Neural cell (in vitro differentiated cells): Measurements from ENCODE around the gene CERS3. TPM values are rescaled to one million over a fixed set of nuclear protein-coding genes. Genes with fewer than 3 reads are reported as not detected.

Experiments
- H2AFZ ChIP-seq: fragments of 200-600, 300-800 bp; sonication (generic), shearing (Covaris generic); 2 replicates; pipeline ENCODE4 v1.6.0; 2014; ENCODE audit warnings: low read depth, mild to moderate bottlenecking, antibody characterized with exemption, low read length, moderate library complexity
- H3F3A ChIP-seq: fragments of 200-600 bp; shearing (Covaris generic); 2 replicates; pipeline ENCODE4 v1.6.1; 2016; ENCODE audit warnings: mild to moderate bottlenecking, moderate library complexity, mixed read lengths, antibody characterized with exemption, low read length; ENCODE audit not compliant: insufficient read depth, poor library complexity, severe bottlenecking
- H3K27ac ChIP-seq: fragments of 200-600, 300-800 bp; sonication (generic), shearing (Covaris generic); 2 replicates; pipeline ENCODE4 v1.5.1; 2014; ENCODE audit warnings: mild to moderate bottlenecking, low read length, moderate library complexity
- H3K27me3 ChIP-seq: fragments of 300-800, 200-600 bp; sonication (generic), shearing (Covaris generic); 2 replicates; pipeline ENCODE4 v1.6.0; 2014; ENCODE audit warnings: mild to moderate bottlenecking, low read depth, low read length, moderate library complexity; ENCODE audit not compliant: insufficient read depth
- H3K36me3 ChIP-seq: fragments of 300-800, 200-600 bp; sonication (generic), shearing (Covaris generic); 2 replicates; pipeline ENCODE4 v1.5.1; 2014; ENCODE audit warnings: mild to moderate bottlenecking, antibody characterized with exemption, low read length, moderate library complexity; ENCODE audit not compliant: insufficient read depth
- H3K4me2 ChIP-seq: fragments of 300-800, 200-600 bp; sonication (generic), shearing (Covaris generic); 2 replicates; pipeline ENCODE4 v1.6.0; 2014; ENCODE audit warnings: mild to moderate bottlenecking, low read length
- H3K4me3 ChIP-seq: fragments of 300-800, 200-600 bp; sonication (generic), shearing (Covaris generic); 2 replicates; pipeline ENCODE4 v1.5.1; 2014; ENCODE audit warnings: mild to moderate bottlenecking, low read length, moderate library complexity
- H3K79me2 ChIP-seq: fragments of 200-600 bp; shearing (Covaris generic); replicated peaks from 2 replicates; pipeline ENCODE4 v1.6.0; 2014; ENCODE audit warnings: mild to moderate bottlenecking, low read length, moderate library complexity; ENCODE audit not compliant: insufficient read depth
- H3K9ac ChIP-seq: fragments of 300-800, 200-600 bp; sonication (generic), shearing (Covaris generic); 2 replicates; pipeline ENCODE4 v1.6.1; 2016; ENCODE audit warnings: mild to moderate bottlenecking, low read length, mixed read lengths
- H3K9me2 ChIP-seq: fragments of 200-600 bp; shearing (Covaris generic); 2 replicates; pipeline ENCODE4 v1.6.1; 2016; ENCODE audit warnings: mild to moderate bottlenecking, low read length, mixed read lengths; ENCODE audit not compliant: insufficient read depth
- H3K9me3 ChIP-seq: fragments of 200-600, 300-800 bp; sonication (generic), shearing (Covaris generic); 2 replicates; pipeline ENCODE4 v1.6.1; 2016; ENCODE audit warnings: mild to moderate bottlenecking, mixed run types, low read length, moderate library complexity, mixed read lengths
- H4K20me1 ChIP-seq: fragments of 200-600 bp; shearing (Covaris generic); 2 replicates; pipeline ENCODE4 v1.6.1; 2016; ENCODE audit warnings: mild to moderate bottlenecking, mixed run types; ENCODE audit not compliant: insufficient read depth
- EP300 ChIP-seq: fragments of 450-650 bp; conservative IDR thresholded peaks from 2 replicates; pipeline ENCODE4 v1.6.1; 2014; ENCODE audit warnings: antibody characterized with exemption, mild to moderate bottlenecking, moderate library complexity; ENCODE audit not compliant: poor library complexity, severe bottlenecking
- EZH2 ChIP-seq: fragments of 200-600, 300-800 bp; shearing (Covaris generic), sonication (generic); IDR thresholded peaks from 2 replicates; pipeline ENCODE4 v1.6.1; 2014; ENCODE audit warnings: antibody characterized with exemption, low read length, borderline replicate concordance, mild to moderate bottlenecking; ENCODE audit not compliant: insufficient read depth, poor library complexity, severe bottlenecking
- MXI1 ChIP-seq: fragments of 450-650 bp; conservative IDR thresholded peaks from 2 replicates; pipeline ENCODE4 v1.6.1; 2014; ENCODE audit warnings: antibody characterized with exemption, mild to moderate bottlenecking; ENCODE audit not compliant: poor library complexity, severe bottlenecking
- POLR2AphosphoS5 ChIP-seq: IDR thresholded peaks from 2 replicates; pipeline ENCODE4 v1.6.1; 2012
- RAD21 ChIP-seq: fragments of 450-650 bp; conservative IDR thresholded peaks from 2 replicates; pipeline ENCODE4 v1.6.1; 2014; ENCODE audit warnings: antibody characterized with exemption, mild to moderate bottlenecking, moderate library complexity
- SMC3 ChIP-seq: fragments of 450-650 bp; conservative IDR thresholded peaks from 2 replicates; pipeline ENCODE4 v1.6.1; 2014; ENCODE audit warnings: antibody characterized with exemption, mild to moderate bottlenecking, moderate library complexity; ENCODE audit not compliant: poor library complexity
- TAF1 ChIP-seq: IDR thresholded peaks from 2 replicates; pipeline ENCODE4 v1.6.1; 2012; ENCODE audit warnings: low read depth
- polyA plus RNA-seq: library from polyadenylated mRNA; depleted of rRNA; stranded (reverse); fragments of >200 nt; gene quantifications from 2 replicates; pipeline ENCODE4 v1.2.3, GENCODE V29; 2014
- TF ChIP-seq, protein P1 (sequence below): fragments of 450-650 bp; IDR thresholded peaks from 2 replicates; pipeline ENCODE4 v1.5.1; 2014; ENCODE audit warnings: antibody characterized with exemption, mild to moderate bottlenecking, moderate library complexity; ENCODE audit not compliant: poor library complexity, severe bottlenecking
- TF ChIP-seq, protein P2 (sequence below): IDR thresholded peaks from 2 replicates; pipeline ENCODE4 v1.6.1; 2012; ENCODE audit warnings: borderline replicate concordance

Gene CERS3
- polyA plus RNA-seq, 1 donor from 2014 or later: 0.27 TPM

DNA sequence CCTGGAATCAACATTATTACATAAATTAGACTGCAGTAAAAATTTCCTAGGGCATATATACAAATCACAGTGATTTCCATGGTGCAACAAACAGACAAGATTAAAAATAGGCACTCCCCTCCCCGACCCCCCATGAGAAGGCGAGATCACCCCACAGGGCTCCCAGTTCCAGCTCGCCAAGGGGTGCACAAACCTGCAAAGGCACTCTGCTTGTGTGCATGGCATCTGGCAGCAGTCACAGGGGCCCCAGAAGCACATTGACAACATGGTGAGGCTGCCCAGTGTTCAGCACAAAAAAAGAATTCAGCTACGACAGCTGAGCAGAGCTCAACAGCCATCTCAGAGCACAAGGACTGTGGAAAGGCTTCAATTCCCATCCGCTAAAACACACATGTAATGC is 19.2 kb upstream of the CERS3 start:
- H3K27ac ChIP-seq: no peak overlapping the region
- no peak for TF ChIP-seq EZH2
- TF ChIP-seq POLR2AphosphoS5: no peak
- TF ChIP-seq SMC3: no peak
- TF ChIP-seq, protein P1, sequence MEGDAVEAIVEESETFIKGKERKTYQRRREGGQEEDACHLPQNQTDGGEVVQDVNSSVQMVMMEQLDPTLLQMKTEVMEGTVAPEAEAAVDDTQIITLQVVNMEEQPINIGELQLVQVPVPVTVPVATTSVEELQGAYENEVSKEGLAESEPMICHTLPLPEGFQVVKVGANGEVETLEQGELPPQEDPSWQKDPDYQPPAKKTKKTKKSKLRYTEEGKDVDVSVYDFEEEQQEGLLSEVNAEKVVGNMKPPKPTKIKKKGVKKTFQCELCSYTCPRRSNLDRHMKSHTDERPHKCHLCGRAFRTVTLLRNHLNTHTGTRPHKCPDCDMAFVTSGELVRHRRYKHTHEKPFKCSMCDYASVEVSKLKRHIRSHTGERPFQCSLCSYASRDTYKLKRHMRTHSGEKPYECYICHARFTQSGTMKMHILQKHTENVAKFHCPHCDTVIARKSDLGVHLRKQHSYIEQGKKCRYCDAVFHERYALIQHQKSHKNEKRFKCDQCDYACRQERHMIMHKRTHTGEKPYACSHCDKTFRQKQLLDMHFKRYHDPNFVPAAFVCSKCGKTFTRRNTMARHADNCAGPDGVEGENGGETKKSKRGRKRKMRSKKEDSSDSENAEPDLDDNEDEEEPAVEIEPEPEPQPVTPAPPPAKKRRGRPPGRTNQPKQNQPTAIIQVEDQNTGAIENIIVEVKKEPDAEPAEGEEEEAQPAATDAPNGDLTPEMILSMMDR: no peak
- TF ChIP-seq RAD21: no peak
- no peak for TF ChIP-seq EP300
- TF ChIP-seq MXI1: no peak
- TF ChIP-seq, protein P2, sequence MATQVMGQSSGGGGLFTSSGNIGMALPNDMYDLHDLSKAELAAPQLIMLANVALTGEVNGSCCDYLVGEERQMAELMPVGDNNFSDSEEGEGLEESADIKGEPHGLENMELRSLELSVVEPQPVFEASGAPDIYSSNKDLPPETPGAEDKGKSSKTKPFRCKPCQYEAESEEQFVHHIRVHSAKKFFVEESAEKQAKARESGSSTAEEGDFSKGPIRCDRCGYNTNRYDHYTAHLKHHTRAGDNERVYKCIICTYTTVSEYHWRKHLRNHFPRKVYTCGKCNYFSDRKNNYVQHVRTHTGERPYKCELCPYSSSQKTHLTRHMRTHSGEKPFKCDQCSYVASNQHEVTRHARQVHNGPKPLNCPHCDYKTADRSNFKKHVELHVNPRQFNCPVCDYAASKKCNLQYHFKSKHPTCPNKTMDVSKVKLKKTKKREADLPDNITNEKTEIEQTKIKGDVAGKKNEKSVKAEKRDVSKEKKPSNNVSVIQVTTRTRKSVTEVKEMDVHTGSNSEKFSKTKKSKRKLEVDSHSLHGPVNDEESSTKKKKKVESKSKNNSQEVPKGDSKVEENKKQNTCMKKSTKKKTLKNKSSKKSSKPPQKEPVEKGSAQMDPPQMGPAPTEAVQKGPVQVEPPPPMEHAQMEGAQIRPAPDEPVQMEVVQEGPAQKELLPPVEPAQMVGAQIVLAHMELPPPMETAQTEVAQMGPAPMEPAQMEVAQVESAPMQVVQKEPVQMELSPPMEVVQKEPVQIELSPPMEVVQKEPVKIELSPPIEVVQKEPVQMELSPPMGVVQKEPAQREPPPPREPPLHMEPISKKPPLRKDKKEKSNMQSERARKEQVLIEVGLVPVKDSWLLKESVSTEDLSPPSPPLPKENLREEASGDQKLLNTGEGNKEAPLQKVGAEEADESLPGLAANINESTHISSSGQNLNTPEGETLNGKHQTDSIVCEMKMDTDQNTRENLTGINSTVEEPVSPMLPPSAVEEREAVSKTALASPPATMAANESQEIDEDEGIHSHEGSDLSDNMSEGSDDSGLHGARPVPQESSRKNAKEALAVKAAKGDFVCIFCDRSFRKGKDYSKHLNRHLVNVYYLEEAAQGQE: no peak
- no peak for TF ChIP-seq TAF1
- H3K9me3 ChIP-seq: no peaks in the 10 kb centered on the region
- no peaks in the 10 kb centered on the region for H3K79me2 ChIP-seq
- H3F3A ChIP-seq: no peaks in the 10 kb centered on the region
- H2AFZ ChIP-seq: no peak overlapping the region
- no peak overlapping the region for H3K4me3 ChIP-seq
- no peak overlapping the region for H3K9ac ChIP-seq
- H3K36me3 ChIP-seq: no peaks in the 10 kb centered on the region
- H4K20me1 ChIP-seq: no peaks in the 10 kb centered on the region
- H3K4me2 ChIP-seq: no peak overlapping the region
- H3K27me3 ChIP-seq: no peaks in the 10 kb centered on the region
- no peaks in the 10 kb centered on the region for H3K9me2 ChIP-seq

DNA sequence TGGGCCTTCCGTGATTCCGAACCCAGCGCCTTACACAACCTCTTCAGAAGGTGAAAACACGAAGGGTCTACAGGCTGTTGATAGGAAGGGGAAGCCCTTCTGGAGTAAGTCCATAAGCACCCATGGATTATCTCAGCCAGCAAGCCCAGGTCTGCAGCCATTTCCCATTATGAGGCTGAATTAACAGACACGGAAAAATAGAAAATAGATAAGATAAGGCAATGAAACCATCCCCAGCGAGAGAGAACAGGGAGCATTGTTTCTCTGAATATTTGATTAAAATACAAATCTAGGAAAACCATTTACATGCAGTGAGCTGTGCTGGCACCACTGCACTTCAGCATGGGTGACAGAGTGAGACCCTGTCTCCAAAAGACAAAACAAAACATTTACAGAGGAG is 16.2 kb upstream of the CERS3 start:
- Histone ChIP-seq H3F3A (no peaks in the 10 kb centered on the region), H2AFZ (no peak overlapping the region), H3K9ac (no peak overlapping the region), H3K79me2 (no peaks in the 10 kb centered on the region), H3K27ac (no peak overlapping the region), H3K9me2 (no peaks in the 10 kb centered on the region), H3K4me2 (no peak overlapping the region), H3K9me3 (no peaks in the 10 kb centered on the region), H3K4me3 (no peak overlapping the region), H4K20me1 (no peaks in the 10 kb centered on the region), H3K36me3 (no peaks in the 10 kb centered on the region), H3K27me3 (no peaks in the 10 kb centered on the region)
- TF ChIP-seq, protein P1: no peak
- TF ChIP-seq EZH2: no peak
- no peak for TF ChIP-seq MXI1
- TF ChIP-seq SMC3: no peak
- no peak for TF ChIP-seq TAF1
- TF ChIP-seq POLR2AphosphoS5: no peak
- no peak for TF ChIP-seq RAD21
- TF ChIP-seq, protein P2: no peak
- TF ChIP-seq EP300: no peak
